IPS-NIHi11 (cell line): Measurements from ENCODE around the gene LAT.
"Not testable (repeated sequence)": the region's sequence is repeated elsewhere in the genome, so short reads cannot be mapped to it uniquely, and the experiment has no call there.

Experiments used
- DNase-seq: peaks from one replicate; pipeline ENCODE4 v3.0.0; 2012; ENCODE audit warnings: mixed read lengths, low spot score

LAT gene, protein sequence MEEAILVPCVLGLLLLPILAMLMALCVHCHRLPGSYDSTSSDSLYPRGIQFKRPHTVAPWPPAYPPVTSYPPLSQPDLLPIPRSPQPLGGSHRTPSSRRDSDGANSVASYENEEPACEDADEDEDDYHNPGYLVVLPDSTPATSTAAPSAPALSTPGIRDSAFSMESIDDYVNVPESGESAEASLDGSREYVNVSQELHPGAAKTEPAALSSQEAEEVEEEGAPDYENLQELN

DNA sequence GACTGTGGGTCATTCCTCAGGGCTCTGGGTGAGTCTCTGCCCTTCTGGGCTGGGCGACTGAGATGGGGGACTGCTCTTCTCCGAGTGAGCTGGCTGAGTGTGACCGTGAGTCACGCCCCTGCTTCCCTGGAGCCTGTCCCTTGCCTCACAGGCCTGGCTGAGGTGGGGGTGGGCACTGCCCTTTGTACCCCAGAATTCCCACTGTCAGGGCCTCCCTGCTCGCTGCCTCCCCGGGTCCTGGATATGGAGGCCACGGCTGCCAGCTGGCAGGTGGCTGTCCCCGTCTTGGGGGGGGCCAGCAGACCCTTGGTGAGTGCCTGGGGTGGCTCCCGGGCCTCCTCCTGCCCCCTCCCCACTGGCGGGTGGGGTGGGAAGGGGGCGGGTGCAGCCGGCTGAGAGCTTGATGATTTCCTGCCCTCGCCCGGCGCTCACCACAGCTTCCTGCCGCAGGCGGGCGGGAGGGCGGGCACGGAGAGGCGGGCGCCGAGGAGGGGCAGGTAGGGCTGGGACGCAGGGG, at the start of gene LAT:
Gene LAT (plus strand): TSS at position 434 of the 517 bp plus-strand sequence. CDS start 366 bp downstream, outside the sequence.
- DNase-seq: no peak

DNA sequence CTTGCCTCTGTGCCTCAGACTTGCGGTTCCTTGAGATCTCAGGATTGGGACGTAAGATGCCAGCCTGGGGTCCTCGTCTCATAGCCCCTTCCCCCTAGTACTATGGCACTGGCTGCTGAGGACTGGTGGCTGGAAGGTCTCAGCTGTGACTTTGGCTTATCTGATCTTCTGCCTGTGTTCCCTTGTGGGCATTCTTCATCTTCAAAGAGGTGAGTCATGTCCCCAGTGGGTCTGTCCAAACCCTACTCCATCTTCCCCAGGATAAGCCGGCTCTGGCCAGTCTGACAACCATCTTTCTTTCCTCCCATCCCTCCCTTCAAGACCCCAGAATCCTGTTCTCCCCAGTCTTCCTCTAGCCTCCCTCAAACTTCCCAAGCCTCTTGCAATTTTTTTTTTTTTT, 49.5 kb upstream of the LAT start:
- DNase-seq: no peak

DNA sequence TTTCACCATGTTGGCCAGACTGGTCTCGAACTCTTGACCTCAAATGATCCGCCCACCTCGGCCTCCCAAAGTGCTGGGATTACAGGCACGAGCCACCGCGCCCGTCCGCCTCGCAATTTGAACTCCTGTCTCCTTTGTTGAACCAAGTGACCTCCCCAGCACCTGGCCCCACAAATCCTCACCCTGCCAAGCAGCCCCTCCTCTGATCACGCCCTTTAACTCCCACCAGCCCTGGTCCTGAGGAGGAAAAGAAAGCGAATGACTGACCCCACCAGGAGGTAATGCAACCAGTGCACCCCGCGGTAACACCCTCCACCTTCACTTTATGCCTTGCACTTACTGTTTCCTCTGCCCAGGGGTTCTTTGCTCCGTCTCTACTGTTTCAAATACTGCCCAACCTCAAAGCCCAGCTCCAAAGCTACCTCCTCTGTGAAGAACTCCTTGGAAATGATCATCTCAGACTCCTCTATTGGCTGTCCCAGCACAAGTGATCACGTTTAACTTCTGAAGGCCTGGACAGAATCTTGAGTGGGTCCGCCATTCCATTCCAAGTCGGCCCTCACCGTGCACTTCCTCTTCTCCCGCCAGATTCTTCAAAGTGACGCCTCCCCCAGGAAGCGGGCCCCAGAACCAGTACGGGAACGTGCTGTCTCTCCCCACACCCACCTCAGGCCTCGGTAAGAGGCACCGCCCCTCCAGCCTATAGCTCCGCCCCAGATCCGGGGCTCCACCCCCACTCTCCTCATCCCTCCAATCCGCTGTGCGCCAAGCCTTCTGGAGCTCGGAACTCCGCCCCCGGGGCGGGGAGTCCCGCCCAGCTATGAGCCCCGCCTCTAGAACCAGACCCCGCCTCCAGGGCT, 48.7 kb upstream of the LAT start:
- DNase-seq: peak; percentile 96

DNA sequence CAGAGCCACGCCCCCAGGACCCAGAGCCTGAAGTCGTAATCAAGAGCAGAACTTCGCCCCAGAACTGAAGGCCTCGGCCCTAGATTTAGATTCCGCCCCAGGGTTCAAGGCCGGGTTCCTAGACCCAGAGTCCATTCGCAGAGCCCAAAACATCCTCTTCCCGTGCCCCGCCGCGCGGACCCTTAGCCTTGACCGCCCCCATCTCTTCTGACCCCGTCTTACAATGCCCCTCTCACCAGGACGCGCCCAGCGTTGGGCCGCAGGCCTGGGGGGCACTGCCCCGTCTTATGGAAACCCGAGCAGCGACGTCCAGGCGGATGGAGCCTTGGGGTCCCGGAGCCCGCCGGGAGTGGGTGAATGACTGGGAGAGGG, 48.1 kb upstream of the LAT start:
- peak; percentile 17 for DNase-seq

DNA sequence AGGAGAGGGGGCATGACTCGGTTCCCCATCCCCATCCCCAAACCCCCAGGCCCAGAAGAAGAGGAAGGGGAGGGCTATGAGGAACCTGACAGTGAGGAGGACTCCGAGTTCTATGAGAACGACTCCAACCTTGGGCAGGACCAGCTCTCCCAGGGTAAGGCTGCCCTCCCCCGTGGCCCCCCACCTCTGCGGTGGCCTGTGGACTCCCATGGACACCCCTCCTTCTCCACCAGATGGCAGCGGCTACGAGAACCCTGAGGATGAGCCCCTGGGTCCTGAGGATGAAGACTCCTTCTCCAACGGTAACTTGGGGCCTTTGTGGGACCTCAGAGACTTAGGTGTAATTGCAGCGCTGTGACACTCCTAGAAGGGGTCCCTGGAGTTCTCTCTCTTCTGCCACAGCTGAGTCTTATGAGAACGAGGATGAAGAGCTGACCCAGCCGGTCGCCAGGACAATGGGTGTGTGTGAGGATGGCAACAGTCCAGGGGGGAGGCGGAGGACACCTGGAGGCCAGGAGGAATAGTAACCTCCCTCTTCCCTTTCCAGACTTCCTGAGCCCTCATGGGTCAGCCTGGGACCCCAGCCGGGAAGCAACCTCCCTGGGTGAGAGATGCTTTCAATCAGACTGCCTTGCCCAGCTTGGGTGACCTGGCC, 47.5 kb upstream of the LAT start:
- DNase-seq: peak; percentile 22

DNA sequence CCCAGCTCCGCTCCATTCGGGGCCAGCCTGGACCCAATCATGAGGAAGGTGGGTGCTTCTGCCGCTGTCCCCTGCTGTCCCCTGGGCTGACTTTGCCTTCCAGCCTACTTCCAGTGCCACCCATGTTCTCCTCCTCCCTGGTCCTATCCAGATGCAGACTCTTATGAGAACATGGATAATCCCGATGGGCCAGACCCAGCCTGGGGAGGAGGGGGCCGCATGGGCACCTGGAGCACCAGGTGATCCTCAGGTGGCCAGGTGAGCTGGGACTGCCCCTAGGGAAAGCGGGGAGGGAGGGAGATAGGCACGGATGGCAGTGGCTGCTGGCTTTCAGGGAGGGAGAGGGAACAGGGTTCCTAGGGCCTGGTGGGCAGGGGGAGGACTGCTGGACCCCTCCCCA, 46.1 kb upstream of the LAT start:
- DNase-seq: no peak

DNA sequence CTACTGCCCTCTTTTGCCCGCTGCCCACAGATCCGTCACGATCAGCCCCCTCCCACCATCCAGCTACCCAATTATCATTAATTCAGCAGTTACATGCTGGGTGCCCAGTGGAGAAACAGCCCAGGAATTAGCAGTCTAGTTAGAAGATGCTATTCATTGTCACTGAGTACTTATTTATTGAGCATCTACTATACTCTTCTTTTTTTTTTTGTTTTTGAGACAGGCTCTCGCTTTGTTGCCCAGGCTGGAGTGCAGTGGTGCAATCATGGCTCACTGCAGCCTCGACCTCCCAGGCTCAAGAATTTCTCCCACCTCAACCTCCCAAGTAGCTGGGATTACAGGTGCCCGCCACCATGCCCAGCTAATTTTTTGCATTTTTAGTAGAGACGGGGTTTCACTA, 45.0 kb upstream of the LAT start:
- DNase-seq: not testable (repeated sequence)

DNA sequence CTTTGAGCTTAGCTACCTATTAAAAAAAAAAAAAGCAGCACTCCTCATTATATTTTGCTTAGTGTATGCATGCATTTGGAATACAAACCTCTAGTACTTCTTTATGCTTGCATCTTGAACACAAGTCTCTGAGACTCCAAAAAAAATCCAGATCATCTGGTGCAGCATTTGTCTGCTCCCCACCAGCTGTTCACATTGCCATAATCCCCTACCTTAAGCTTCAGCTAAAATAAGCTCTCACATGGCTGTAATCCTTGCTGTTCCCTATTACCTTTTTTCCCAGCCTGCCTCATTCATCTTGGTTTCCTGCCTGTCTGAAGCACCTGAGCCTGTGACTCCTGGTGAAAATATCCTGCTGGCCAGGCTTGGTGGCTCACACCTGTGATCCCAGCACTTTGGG, 41.6 kb upstream of the LAT start:
- no peak for DNase-seq

DNA sequence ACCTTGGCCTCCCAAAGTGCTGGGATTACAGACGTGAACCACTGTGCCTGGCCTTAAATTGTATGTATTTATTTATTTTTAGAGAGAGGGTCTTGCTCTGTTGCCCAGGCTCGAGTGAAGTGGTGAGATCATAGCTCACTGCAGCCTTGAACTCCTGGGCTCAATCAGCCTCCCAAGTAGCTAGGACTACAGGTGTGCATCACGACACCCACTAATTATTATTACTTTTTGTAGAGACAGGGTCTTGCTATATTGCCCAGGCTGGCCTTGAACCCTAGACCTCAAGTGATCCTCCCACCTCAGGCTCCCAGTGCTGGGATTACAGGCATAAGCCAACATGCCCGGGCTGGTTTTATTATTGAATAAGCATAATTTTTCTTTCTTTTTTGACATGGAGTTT, 38.2 kb upstream of the LAT start:
- DNase-seq: no peak

DNA sequence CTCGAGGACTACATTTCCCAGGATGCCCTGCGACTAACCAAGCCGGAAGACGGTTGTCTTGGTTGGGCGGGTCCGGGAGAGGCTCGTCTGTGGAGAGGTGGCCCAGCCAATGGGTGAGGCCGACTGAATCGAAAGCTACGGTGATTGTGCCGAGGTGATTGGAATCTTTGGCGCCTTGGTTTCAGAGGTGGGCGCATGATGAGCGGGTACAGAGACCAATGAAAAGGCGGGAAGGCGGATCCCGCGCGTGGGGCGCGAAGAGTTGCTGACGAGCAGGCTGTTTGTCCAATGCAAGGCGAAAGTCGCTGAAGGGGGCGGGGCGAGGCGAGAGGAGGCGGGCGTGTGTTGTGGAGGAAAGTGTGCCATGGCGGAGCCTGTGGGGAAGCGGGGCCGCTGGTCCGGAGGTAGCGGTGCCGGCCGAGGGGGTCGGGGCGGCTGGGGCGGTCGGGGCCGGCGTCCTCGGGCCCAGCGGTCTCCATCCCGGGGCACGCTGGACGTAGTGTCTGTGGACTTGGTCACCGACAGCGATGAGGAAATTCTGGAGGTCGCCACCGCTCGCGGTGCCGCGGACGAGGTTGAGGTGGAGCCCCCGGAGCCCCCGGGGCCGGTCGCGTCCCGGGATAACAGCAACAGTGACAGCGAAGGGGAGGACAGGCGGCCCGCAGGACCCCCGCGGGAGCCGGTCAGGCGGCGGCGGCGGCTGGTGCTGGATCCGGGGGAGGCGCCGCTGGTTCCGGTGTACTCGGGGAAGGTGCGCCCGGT, 34.0 kb upstream of the LAT start, which contains the start of gene NFATC2IP:
Gene NFATC2IP (plus strand): TSS at position 290 of the 762 bp plus-strand sequence. CDS start 75 bp downstream, at position 365.
- DNase-seq: peak; percentile 99

DNA sequence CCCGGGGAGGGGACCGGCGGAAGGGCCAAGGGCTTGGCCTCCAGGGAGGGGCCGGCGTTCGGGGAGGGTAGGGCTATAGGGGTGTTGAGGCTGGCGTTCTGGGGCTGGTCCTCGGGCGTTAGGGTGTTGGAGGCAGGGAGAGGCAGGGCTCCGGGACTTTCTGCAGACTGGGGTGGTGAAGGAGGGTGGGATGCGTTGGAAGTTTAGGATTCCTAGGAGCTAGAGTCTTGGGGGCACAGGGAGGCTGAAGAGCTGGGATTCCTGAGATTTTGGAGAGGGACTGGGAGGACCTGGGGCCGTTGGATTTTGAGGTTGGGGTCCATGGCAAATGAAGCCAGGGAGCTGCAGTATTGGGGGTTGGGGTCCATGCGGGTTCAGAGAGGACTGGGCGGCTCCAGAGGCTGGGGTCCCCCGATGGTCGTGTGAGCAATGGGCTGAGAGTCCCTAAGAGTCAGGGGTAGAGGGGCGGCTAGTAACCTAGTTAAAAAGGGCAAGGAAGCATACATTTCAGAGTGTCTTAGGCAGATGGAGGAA, 33.4 kb upstream of the LAT start:
- no peak for DNase-seq

DNA sequence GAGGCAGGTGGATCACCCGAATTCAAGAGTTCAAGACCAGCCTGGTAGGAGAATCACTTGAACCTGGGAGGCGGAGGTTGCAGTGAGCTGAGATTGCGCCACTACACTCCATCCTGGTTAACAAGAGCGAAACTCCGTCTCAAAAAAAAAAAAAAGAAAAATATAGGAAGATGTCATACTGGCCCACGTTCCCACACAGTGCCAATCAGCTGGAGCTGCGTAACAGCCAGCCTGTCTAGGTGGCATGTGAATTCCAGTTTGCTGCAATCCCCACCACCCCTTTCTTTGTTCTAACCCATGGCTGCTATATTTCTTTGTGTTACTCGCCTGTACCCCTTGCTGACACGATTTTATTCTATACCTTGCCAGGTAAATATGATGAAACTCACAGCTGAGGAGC, 26.6 kb upstream of the LAT start:
- DNase-seq: no peak

DNA sequence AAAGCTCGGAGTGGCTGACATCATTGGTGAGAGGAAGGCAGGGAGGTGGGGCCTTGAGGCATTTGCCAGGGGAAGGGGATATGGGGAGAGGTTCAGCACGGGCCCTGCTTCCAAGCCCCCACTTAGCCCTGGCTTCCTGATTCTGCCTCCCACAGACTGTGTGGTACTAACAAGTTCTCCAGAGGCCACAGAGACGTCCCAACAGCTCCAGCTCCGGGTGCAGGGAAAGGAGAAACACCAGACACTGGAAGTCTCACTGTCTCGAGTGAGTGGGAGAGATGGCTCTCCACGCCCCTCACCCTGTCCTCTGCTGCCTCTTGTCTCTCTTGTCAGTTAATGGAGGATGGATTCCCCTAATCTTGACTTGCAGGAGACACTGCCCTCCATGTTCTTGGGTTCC, 26.0 kb upstream of the LAT start:
- DNase-seq: no peak

DNA sequence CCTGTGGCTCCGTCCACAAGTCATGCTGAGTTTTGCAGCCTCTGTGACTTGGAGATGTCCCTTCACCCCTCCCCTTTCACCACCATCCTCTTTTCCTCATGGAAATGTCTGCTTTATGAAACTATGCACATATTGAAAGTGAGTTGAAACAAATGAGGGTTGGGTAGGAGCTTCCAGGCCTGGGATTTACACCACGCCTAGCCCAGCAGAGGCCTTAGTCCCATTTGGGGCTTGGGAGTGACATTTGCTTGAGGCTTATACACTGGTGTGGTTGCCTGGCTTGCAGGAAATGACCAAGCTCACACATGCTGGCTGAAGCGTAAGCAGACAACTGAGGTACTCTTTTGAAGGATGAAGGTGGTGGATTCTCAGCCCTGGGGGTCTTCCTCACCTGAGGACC, 20.8 kb upstream of the LAT start:
- no peak for DNase-seq

DNA sequence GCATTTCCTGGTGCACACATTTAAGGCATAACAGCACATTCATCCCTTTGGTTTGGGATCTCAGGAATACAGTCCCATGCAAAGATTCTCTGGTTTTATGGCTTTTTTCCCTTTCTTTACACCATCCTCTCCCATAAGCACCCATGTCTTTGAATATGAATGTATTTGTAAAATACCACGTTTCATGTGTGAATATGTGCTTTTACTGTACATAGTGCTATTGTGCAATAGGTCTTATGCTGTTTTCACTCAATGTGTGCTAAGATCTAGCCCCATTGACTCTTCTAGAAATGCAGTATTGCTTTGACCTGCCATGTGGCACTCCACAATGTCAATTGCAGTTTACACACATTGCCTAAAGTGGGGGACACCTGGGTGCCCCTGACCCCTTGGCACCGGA, 20.4 kb upstream of the LAT start:
- no peak for DNase-seq

DNA sequence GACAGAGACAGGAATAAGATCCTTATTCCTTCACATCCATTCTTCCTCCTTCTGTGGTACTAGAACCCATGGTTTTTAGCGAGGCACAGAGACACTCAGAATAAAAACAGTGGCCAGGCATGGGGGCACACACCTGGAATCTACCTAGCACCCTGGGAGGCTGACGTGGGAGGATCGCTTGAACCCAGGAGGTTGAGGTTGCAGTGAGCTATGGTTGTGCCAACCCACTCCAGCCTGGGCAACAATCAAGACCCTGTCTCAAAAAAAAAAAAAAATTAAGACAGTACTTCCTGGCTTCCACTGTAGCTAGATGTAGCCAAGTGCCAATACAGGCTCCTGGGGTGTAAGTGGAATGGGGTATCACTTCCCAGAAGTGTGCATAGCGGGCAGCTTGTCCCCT, 17.7 kb upstream of the LAT start:
- no peak for DNase-seq

DNA sequence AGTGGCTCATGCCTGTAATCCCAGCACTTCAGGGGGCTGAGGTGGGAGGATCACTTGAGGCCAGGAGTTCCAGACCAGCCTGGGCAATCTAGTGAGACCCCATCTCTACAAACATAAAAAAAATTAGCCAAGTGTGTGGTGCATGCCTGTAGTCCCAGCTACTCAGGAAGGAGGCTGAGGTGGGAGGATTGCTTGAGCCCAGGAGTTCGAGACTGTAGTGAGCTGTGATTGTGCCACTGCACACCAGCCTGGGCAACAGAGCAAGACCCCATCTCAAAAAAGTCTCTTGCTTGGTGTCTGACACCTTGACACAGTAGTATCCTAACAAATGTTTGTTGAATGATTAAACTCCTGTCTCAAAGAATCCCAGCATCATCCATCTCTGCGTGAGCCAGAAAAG, 15.2 kb upstream of the LAT start:
- not testable (repeated sequence) for DNase-seq

DNA sequence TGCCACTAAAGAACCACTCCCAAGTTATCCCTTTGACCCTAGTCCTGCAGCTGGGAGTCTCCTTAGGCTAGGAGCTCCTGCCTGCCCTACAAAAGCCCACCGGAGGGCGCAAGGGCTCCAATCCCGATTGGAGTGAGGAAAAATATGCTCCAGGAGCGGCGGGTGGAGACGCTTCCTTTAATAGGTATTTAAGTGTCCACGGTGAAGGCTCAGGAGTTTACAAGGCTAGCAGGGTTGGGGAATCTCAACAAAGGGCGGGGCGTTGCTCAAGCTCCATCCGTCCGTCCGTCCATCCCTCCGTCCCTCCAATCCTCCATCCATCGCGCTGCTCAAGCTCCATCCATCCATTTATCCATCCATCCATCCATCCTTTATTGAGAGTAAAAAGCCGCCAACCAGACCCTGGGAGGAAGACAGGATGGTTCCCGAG, 10.8 kb upstream of the LAT start:
- peak; percentile 70 for DNase-seq

DNA sequence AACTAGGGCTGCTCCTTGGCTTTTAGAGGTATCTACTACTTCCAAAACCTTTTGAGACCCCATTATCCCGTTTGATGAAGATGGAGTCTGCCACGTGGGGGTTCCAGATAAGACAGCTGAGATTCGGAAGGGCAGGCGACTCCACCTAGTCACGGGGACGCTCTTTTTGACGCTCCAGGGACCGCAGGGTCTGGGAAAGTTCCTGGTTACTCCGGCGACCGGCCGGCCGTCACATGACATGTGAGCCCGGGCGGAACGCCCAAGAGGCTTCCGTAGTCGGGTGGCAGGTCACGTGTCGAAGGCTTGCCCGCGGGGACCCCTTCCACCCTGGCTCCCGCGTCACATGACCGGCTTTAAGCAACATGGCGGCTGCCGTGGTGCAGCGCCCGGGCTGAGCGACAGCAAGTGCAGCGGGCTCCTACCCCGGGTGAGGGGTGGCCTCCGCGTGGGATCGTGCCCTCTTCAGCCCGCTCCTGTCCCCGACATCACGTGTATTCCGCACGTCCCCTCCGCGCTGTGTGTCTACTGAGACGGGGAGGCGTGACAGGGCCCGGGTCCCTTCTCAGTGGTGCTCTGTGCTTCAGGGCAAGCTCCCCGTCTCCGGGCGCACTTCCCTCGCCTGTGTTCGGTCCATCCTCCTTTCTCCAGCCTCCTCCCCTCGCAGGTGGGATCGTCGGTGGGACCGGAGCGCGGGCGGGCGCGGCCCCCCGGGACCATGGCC, 10.3 kb upstream of the LAT start, which contains the start of gene SPNS1:
Gene SPNS1 (plus strand): TSS at position 342 of the 721 bp plus-strand sequence. CDS start 374 bp downstream, at position 716.
- peak; percentile 99 for DNase-seq

DNA sequence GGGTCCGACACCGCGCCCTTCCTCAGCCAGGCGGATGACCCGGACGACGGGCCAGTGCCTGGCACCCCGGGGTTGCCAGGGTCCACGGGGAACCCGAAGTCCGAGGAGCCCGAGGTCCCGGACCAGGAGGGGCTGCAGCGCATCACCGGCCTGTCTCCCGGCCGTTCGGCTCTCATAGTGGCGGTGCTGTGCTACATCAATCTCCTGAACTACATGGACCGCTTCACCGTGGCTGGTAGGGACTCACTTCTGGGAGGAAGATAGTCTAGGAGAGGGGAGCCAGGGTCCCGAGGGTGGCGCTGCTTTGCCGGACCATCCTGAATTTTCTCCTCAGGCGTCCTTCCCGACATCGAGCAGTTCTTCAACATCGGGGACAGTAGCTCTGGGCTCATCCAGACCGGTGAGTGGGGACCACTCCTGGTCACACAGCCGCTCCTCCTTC, 9.7 kb upstream of the LAT start:
- DNase-seq: no peak
